Neural cell (in vitro differentiated cells): Measurements from ENCODE around the gene SERPINB8. TPM values are rescaled to one million over a fixed set of nuclear protein-coding genes. Genes with fewer than 3 reads are reported as not detected.

Source experiments
- H2AFZ ChIP-seq: fragments of 200-600, 300-800 bp; sonication (generic), shearing (Covaris generic); 2 replicates; pipeline ENCODE4 v1.6.0; 2014; ENCODE audit warnings: low read depth, mild to moderate bottlenecking, antibody characterized with exemption, low read length, moderate library complexity
- H3F3A ChIP-seq: fragments of 200-600 bp; shearing (Covaris generic); 2 replicates; pipeline ENCODE4 v1.6.1; 2016; ENCODE audit warnings: mild to moderate bottlenecking, moderate library complexity, mixed read lengths, antibody characterized with exemption, low read length; ENCODE audit not compliant: insufficient read depth, poor library complexity, severe bottlenecking
- H3K27ac ChIP-seq: fragments of 200-600, 300-800 bp; sonication (generic), shearing (Covaris generic); 2 replicates; pipeline ENCODE4 v1.5.1; 2014; ENCODE audit warnings: mild to moderate bottlenecking, low read length, moderate library complexity
- H3K27me3 ChIP-seq: fragments of 300-800, 200-600 bp; sonication (generic), shearing (Covaris generic); 2 replicates; pipeline ENCODE4 v1.6.0; 2014; ENCODE audit warnings: mild to moderate bottlenecking, low read depth, low read length, moderate library complexity; ENCODE audit not compliant: insufficient read depth
- H3K36me3 ChIP-seq: fragments of 300-800, 200-600 bp; sonication (generic), shearing (Covaris generic); 2 replicates; pipeline ENCODE4 v1.5.1; 2014; ENCODE audit warnings: mild to moderate bottlenecking, antibody characterized with exemption, low read length, moderate library complexity; ENCODE audit not compliant: insufficient read depth
- H3K4me2 ChIP-seq: fragments of 300-800, 200-600 bp; sonication (generic), shearing (Covaris generic); 2 replicates; pipeline ENCODE4 v1.6.0; 2014; ENCODE audit warnings: mild to moderate bottlenecking, low read length
- H3K4me3 ChIP-seq: fragments of 300-800, 200-600 bp; sonication (generic), shearing (Covaris generic); 2 replicates; pipeline ENCODE4 v1.5.1; 2014; ENCODE audit warnings: mild to moderate bottlenecking, low read length, moderate library complexity
- H3K79me2 ChIP-seq: fragments of 200-600 bp; shearing (Covaris generic); replicated peaks from 2 replicates; pipeline ENCODE4 v1.6.0; 2014; ENCODE audit warnings: mild to moderate bottlenecking, low read length, moderate library complexity; ENCODE audit not compliant: insufficient read depth
- H3K9ac ChIP-seq: fragments of 300-800, 200-600 bp; sonication (generic), shearing (Covaris generic); 2 replicates; pipeline ENCODE4 v1.6.1; 2016; ENCODE audit warnings: mild to moderate bottlenecking, low read length, mixed read lengths
- H3K9me2 ChIP-seq: fragments of 200-600 bp; shearing (Covaris generic); 2 replicates; pipeline ENCODE4 v1.6.1; 2016; ENCODE audit warnings: mild to moderate bottlenecking, low read length, mixed read lengths; ENCODE audit not compliant: insufficient read depth
- H3K9me3 ChIP-seq: fragments of 200-600, 300-800 bp; sonication (generic), shearing (Covaris generic); 2 replicates; pipeline ENCODE4 v1.6.1; 2016; ENCODE audit warnings: mild to moderate bottlenecking, mixed run types, low read length, moderate library complexity, mixed read lengths
- H4K20me1 ChIP-seq: fragments of 200-600 bp; shearing (Covaris generic); 2 replicates; pipeline ENCODE4 v1.6.1; 2016; ENCODE audit warnings: mild to moderate bottlenecking, mixed run types; ENCODE audit not compliant: insufficient read depth
- CTCF ChIP-seq: fragments of 450-650 bp; IDR thresholded peaks from 2 replicates; pipeline ENCODE4 v1.5.1; 2014; ENCODE audit warnings: antibody characterized with exemption, mild to moderate bottlenecking, moderate library complexity; ENCODE audit not compliant: poor library complexity, severe bottlenecking
- EP300 ChIP-seq: fragments of 450-650 bp; conservative IDR thresholded peaks from 2 replicates; pipeline ENCODE4 v1.6.1; 2014; ENCODE audit warnings: antibody characterized with exemption, mild to moderate bottlenecking, moderate library complexity; ENCODE audit not compliant: poor library complexity, severe bottlenecking
- EZH2 ChIP-seq: fragments of 200-600, 300-800 bp; shearing (Covaris generic), sonication (generic); IDR thresholded peaks from 2 replicates; pipeline ENCODE4 v1.6.1; 2014; ENCODE audit warnings: antibody characterized with exemption, low read length, borderline replicate concordance, mild to moderate bottlenecking; ENCODE audit not compliant: insufficient read depth, poor library complexity, severe bottlenecking
- MXI1 ChIP-seq: fragments of 450-650 bp; conservative IDR thresholded peaks from 2 replicates; pipeline ENCODE4 v1.6.1; 2014; ENCODE audit warnings: antibody characterized with exemption, mild to moderate bottlenecking; ENCODE audit not compliant: poor library complexity, severe bottlenecking
- POLR2AphosphoS5 ChIP-seq: IDR thresholded peaks from 2 replicates; pipeline ENCODE4 v1.6.1; 2012
- RAD21 ChIP-seq: fragments of 450-650 bp; conservative IDR thresholded peaks from 2 replicates; pipeline ENCODE4 v1.6.1; 2014; ENCODE audit warnings: antibody characterized with exemption, mild to moderate bottlenecking, moderate library complexity
- SMC3 ChIP-seq: fragments of 450-650 bp; conservative IDR thresholded peaks from 2 replicates; pipeline ENCODE4 v1.6.1; 2014; ENCODE audit warnings: antibody characterized with exemption, mild to moderate bottlenecking, moderate library complexity; ENCODE audit not compliant: poor library complexity
- TAF1 ChIP-seq: IDR thresholded peaks from 2 replicates; pipeline ENCODE4 v1.6.1; 2012; ENCODE audit warnings: low read depth
- polyA minus RNA-seq: library from RNA; depleted of rRNA, polyadenylated mRNA; stranded (reverse); fragments of >200 nt; gene quantifications from 2 replicates; pipeline ENCODE4 v1.2.3, GENCODE V29; 2014
- polyA plus RNA-seq: library from polyadenylated mRNA; depleted of rRNA; stranded (reverse); fragments of >200 nt; gene quantifications from 2 replicates; pipeline ENCODE4 v1.2.3, GENCODE V29; 2014
- TF ChIP-seq, protein P1 (sequence below): IDR thresholded peaks from 2 replicates; pipeline ENCODE4 v1.6.1; 2012; ENCODE audit warnings: borderline replicate concordance

The SERPINB8 gene
- 2.0 and 7.0 TPM in 2 replicates for polyA plus RNA-seq
- polyA minus RNA-seq = 4.1 and 5.1 TPM in 2 replicates

DNA sequence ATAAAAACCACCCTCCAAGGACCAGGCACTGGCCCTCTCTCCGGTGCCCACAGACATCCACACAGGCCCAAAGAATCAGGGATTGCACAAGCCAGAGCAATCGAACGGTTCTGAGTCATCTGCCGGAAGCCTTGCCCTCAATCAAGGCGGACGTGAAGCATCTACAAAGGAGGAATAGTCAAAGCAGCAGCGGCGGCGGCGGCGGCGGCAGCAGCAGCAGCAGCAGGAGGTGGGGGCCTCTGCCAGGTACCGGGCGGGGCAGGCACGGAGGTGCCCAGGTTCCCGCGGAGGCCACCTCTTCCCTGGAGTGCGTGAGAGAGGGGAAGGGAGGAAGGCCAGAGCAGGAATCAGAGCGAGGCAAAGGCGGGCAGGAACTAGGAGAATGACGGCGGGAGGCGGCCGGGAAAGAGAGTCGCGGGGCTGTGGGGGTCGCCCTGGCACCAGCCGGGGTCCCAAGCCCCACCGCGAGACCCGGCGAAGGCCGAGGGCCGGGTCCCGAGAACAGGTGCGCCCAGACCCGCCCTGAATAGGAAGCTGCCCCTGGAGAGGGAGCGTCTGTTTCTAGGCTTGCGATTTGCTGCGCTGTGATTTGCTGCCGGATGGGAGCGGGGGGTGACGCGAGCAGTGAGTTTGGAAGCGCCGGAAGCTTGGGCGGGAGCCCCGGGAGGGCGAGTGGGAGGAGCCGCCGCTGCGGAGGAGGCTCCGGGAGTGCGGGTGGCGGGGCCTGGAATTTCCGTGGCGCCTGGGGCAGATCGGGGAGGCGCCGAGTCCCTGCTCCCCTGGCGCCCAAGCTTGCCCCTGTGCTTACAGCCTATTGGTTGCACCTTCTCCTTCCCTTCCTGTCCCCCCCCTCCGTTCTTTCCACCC is at the start of gene SERPINB8:
Gene SERPINB8 (plus strand): TSS at position 140 of the 867 bp plus-strand sequence. CDS start 8,228 bp downstream, outside the sequence.
- TF ChIP-seq, protein P1, sequence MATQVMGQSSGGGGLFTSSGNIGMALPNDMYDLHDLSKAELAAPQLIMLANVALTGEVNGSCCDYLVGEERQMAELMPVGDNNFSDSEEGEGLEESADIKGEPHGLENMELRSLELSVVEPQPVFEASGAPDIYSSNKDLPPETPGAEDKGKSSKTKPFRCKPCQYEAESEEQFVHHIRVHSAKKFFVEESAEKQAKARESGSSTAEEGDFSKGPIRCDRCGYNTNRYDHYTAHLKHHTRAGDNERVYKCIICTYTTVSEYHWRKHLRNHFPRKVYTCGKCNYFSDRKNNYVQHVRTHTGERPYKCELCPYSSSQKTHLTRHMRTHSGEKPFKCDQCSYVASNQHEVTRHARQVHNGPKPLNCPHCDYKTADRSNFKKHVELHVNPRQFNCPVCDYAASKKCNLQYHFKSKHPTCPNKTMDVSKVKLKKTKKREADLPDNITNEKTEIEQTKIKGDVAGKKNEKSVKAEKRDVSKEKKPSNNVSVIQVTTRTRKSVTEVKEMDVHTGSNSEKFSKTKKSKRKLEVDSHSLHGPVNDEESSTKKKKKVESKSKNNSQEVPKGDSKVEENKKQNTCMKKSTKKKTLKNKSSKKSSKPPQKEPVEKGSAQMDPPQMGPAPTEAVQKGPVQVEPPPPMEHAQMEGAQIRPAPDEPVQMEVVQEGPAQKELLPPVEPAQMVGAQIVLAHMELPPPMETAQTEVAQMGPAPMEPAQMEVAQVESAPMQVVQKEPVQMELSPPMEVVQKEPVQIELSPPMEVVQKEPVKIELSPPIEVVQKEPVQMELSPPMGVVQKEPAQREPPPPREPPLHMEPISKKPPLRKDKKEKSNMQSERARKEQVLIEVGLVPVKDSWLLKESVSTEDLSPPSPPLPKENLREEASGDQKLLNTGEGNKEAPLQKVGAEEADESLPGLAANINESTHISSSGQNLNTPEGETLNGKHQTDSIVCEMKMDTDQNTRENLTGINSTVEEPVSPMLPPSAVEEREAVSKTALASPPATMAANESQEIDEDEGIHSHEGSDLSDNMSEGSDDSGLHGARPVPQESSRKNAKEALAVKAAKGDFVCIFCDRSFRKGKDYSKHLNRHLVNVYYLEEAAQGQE = peak; percentile 91
- TF ChIP-seq EP300 (peak; percentile 47), TAF1 (peak; percentile 76), POLR2AphosphoS5 (peak; percentile 91), SMC3 (no peak)
- peak within 1 kb of the TSS; percentile 99 for H2AFZ ChIP-seq
- H3K9me3 ChIP-seq = no peaks in the 10 kb centered on the region
- peak within 1 kb of the TSS; percentile 95 for H3K27ac ChIP-seq
- H3K9ac ChIP-seq = peak within 1 kb of the TSS; percentile 97
- no peaks in the 10 kb centered on the region for H3K27me3 ChIP-seq
- peaks cover 3% of the 10 kb centered on the region for H3K79me2 ChIP-seq
- H3F3A ChIP-seq = no peaks in the 10 kb centered on the region
- H3K9me2 ChIP-seq = no peaks in the 10 kb centered on the region
- H4K20me1 ChIP-seq = no peaks in the 10 kb centered on the region
- H3K36me3 ChIP-seq = no peaks in the 10 kb centered on the region
- peak within 1 kb of the TSS; percentile 97 for H3K4me2 ChIP-seq
- H3K4me3 ChIP-seq = peak within 1 kb of the TSS; percentile 86

DNA sequence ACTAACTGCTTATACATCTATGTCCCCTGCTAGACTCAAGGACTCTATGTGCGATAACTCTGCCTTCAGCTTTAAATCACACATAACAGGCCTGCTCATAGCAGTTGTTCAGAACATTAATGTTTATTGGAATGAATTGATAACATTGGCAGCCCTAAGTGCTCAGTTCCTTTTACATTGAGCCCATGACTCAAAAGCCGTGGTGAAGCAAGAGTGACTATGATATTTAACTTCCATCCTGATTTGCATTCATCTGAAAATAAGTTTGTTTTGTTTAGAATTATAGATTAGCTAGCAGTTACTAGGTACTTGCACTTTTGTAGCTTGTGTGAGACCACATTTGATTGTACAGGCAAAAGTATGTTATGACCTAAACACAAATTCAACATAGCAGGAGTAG is 47.8 kb upstream of the SERPINB8 start:
- Histone ChIP-seq H3K4me3 (no peak overlapping the region), H3K36me3 (no peaks in the 10 kb centered on the region), H3K4me2 (no peak overlapping the region), H3K79me2 (no peaks in the 10 kb centered on the region), H3K27me3 (no peaks in the 10 kb centered on the region), H2AFZ (no peak overlapping the region), H3K9me3 (no peaks in the 10 kb centered on the region), H4K20me1 (no peaks in the 10 kb centered on the region), H3F3A (no peaks in the 10 kb centered on the region), H3K27ac (no peak overlapping the region), H3K9me2 (no peaks in the 10 kb centered on the region), H3K9ac (no peak overlapping the region)
- TF ChIP-seq EP300 (no peak), RAD21 (no peak), MXI1 (no peak), TAF1 (no peak), CTCF (no peak), SMC3 (no peak), EZH2 (no peak), POLR2AphosphoS5 (no peak)
- TF ChIP-seq, protein P1 = no peak
